ENCODE results near the gene MRPL51. TPM values are rescaled to one million over a fixed set of nuclear protein-coding genes. Genes with fewer than 3 reads are reported as not detected.
"Not testable (repeated sequence)": the region's sequence is repeated elsewhere in the genome, so short reads cannot be mapped to it uniquely, and the experiment has no call there.

Gene MRPL51
- polyA plus RNA-seq, 3 donors: 191 to 204 (median 196) TPM

- peak in 1 of 3 donors; percentile 26 for DNase-seq (ENCODE audit: low read depth in 3 of 3, low spot score in 2 of 3)
Observed at GRCh38 chr12:6532051-6532926, 39.2 kb upstream of the MRPL51 start.

GRCh38 chr12:6530576-6531260, 37.7 kb upstream of the MRPL51 start:
- no peak for DNase-seq (ENCODE audit: low read depth in 3 of 3, low spot score in 2 of 3)

- no peak for DNase-seq (ENCODE audit: low read depth in 3 of 3, low spot score in 2 of 3)
Observed at GRCh38 chr12:6529291-6529737, 36.3 kb upstream of the MRPL51 start.

- no peak for DNase-seq (ENCODE audit: low read depth in 3 of 3, low spot score in 2 of 3)
Observed at GRCh38 chr12:6528539-6529235, 35.6 kb upstream of the MRPL51 start.

GRCh38 chr12:6527711-6528110, 34.6 kb upstream of the MRPL51 start:
- no peak for DNase-seq (ENCODE audit: low read depth in 3 of 3, low spot score in 2 of 3)

- no peak for DNase-seq (ENCODE audit: low read depth in 3 of 3, low spot score in 2 of 3)
Observed at GRCh38 chr12:6526766-6527525, 33.9 kb upstream of the MRPL51 start.

- no peak for DNase-seq (ENCODE audit: low read depth in 3 of 3, low spot score in 2 of 3)
Observed at GRCh38 chr12:6526201-6526600, 33.1 kb upstream of the MRPL51 start.

- DNase-seq (ENCODE audit: low read depth in 3 of 3, low spot score in 2 of 3): no peak
Observed at GRCh38 chr12:6524648-6525047, 31.6 kb upstream of the MRPL51 start.

GRCh38 chr12:6523708-6524107, 30.6 kb upstream of the MRPL51 start:
- DNase-seq (ENCODE audit: low read depth in 3 of 3, low spot score in 2 of 3): no peak

- no peak for DNase-seq (ENCODE audit: low read depth in 3 of 3, low spot score in 2 of 3)
Observed at GRCh38 chr12:6522193-6522592, 29.1 kb upstream of the MRPL51 start.

- DNase-seq (ENCODE audit: low read depth in 3 of 3, low spot score in 2 of 3): no peak
Observed at GRCh38 chr12:6520186-6520585, 27.1 kb upstream of the MRPL51 start.

- no peak for DNase-seq (ENCODE audit: low read depth in 3 of 3, low spot score in 2 of 3)
Observed at GRCh38 chr12:6508087-6508486, 15.0 kb upstream of the MRPL51 start.

GRCh38 chr12:6507102-6507998, 14.3 kb upstream of the MRPL51 start:
- DNase-seq (ENCODE audit: low read depth in 3 of 3, low spot score in 2 of 3): no peak

GRCh38 chr12:6500466-6500865, 7.4 kb upstream of the MRPL51 start:
- no peak for DNase-seq (ENCODE audit: low read depth in 3 of 3, low spot score in 2 of 3)

- DNase-seq (ENCODE audit: low read depth in 3 of 3, low spot score in 2 of 3): not testable (repeated sequence)
Observed at GRCh38 chr12:6497291-6497690, 4.2 kb upstream of the MRPL51 start.

GRCh38 chr12:6494968-6495367, 1.9 kb upstream of the MRPL51 start:
- DNase-seq (ENCODE audit: low read depth in 3 of 3, low spot score in 2 of 3): no peak

GRCh38 chr12:6494258-6494743, 1.2 kb upstream of the MRPL51 start:
- no peak for DNase-seq (ENCODE audit: low read depth in 3 of 3, low spot score in 2 of 3)

GRCh38 chr12:6493497-6494257, 615 bp upstream of the MRPL51 start, which contains the start of gene NCAPD2:
TSS of gene NCAPD2 (plus strand) at chr12:6494102. CDS start at chr12:6495099, 997 bp downstream.
- DNase-seq (ENCODE audit: low read depth in 3 of 3, low spot score in 2 of 3): peak; percentile 85 to 93 (median 88)
